ENCODE results near the gene PITX3.
"Not testable (repeated sequence)": the region's sequence is repeated elsewhere in the genome, so short reads cannot be mapped to it uniquely, and the experiment has no call there.

Gene PITX3

GRCh38 chr10:102225646-102226541 lies 15.4 kb downstream of the PITX3 start, which contains the start of gene ELOVL3:
Gene ELOVL3, plus strand, starts transcription at chr10:102226299. Its CDS starts 250 bp downstream, at chr10:102226549.
- peak; percentile 90 for ATAC-seq
- peak; percentile 82 for DNase-seq

- no peak for ATAC-seq
- DNase-seq = no peak
These were observed 18.5 kb downstream of the PITX3 start for GRCh38 chr10:102222797-102223196.

- ATAC-seq = no peak
These were observed 20.7 kb downstream of the PITX3 start for GRCh38 chr10:102220612-102221011.

DNA sequence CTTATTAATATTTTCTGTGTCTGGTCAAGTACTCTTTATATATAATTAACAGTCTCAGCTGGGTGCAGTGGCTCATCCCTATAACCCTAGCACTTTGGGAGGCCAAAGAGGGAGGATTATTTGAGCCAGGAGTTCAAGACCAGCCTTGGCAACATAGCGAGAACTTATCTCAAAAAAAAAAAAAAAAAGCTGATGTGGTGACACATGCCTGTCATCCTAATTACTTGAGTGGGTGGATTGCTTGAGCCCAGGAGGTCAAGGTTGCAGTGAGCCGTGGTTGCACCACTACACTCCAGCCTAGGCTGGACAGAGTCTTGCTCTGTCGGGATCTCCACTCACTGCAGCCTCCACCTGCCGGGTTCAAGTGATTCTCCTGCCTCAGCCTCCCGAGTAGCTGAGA lies 21.9 kb downstream of the PITX3 start:
- no peak for DNase-seq
- ATAC-seq = no peak

More at GRCh38 chr10:102220612-102221011, 20.7 kb downstream of the PITX3 start:
- DNase-seq = no peak

- not testable (repeated sequence) for DNase-seq, ATAC-seq
These were observed 27.7 kb downstream of the PITX3 start for GRCh38 chr10:102213599-102213998.

DNA sequence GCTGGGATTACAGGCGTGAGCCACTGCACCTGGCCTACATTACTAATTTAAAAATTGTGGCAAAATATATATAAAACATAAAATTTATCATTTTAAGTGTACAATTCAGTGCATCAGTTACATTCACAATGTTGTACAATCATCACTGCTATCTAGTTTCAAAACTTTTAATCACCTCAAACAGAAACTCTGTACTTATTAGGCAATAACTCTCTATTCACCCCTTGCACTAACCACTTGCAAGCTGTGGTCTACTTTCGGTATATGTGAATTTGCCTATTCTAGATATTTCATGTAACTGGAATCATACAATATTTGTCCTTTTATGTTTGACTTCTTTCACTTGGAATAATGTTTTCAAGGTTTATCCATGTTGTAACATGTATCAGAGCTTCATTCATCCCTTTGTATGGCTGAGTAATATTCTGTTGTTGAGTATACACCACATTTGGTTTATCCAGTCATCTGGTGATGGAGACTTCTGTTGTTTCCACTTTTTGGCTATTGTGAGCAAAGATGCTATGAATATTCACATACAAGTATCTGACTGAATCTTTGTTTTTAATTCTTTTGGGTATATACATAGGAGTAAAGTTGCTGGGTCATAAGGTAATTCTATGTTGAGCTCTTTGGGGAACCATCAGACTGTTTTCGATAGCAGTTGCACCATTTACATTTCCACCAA lies 29.6 kb downstream of the PITX3 start:
- DNase-seq (no peak), ATAC-seq (no peak)

DNA sequence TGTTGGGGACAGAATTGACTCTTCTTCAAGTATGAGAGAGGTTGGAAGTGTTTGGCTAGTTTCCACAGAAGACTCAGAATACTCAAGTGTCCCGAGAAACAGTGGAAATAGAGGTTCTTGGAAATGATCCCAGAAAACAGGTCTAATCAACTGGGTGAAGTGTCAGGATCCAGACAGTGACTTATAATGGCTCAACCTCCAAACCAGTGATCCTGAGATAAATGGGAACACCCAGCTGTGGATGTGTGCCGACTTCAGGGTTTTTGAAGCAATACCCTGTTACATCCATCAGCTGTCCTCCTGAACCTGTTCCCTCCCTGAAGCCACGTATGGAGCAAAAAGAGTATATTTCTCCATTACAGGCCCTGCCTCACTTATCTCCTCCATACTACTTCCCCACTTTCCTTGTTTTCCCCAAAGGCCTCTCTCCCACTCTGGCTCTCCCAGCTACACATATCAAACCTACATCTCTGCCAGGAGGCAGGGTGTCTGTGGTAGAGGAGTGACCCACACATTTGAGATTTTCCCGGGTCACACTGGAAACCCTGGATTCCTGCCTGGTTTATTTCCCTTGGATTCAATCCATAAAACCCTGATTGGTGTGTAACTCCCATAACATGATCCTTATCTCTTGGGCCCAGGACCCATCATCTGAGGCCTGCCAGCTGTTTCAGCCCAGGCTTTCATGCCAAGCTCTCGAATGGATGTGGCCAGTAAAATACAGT lies 32.8 kb downstream of the PITX3 start:
- no peak for DNase-seq
- ATAC-seq = no peak

GRCh38 chr10:102202386-102202785 lies 38.9 kb downstream of the PITX3 start:
- no peak for DNase-seq
- ATAC-seq = no peak

GRCh38 chr10:102200751-102201640 lies 40.3 kb downstream of the PITX3 start:
- ATAC-seq (no peak), DNase-seq (no peak)

DNA sequence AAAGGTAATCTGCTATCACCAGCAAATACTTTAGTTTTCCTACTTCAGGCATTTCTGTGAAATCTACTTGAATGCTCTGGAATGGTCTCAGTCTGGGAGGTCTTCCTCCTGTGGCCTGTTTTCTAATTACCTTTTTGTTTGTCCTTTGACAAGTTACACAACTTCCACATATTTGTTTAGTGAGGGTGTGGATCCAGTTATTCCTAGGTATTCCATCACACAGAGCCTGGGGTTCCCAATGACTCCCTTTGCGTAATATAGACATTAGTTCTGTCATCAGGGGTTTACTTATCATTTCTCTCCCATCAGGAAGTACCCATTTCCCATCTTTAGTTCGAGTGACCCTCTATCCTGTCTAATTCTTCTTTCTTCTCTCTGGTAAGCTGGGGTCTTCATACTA lies 43.3 kb downstream of the PITX3 start:
- ATAC-seq (no peak), DNase-seq (no peak)

GRCh38 chr10:102196893-102197292 lies 44.4 kb downstream of the PITX3 start:
- DNase-seq (peak; percentile 18), ATAC-seq (peak; percentile 97)

GRCh38 chr10:102195296-102195870 lies 45.9 kb downstream of the PITX3 start:
- ATAC-seq (no peak), DNase-seq (no peak)

DNA sequence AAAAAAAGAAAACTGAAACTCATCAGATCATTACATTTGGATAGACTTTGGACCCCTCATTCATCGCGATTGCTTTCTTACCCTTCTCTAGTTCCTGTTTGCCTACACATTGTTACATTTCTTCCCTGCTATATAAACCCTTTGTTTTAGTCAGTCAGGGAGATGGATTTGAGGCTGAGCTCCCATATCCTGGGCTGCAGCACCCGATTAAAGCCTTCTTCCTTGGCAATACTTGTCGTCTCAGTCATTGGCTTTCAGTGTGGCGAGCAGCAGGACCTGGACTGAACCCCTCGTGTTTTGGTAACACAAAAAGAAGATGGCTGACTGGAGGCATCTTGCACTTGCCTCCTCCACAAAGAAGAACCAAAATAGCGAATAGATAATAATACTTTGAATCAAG lies 49.4 kb downstream of the PITX3 start:
- ATAC-seq = no peak
- DNase-seq = no peak

- ATAC-seq = peak; percentile 55
- not testable (repeated sequence) for DNase-seq
These were observed 52.1 kb downstream of the PITX3 start for GRCh38 chr10:102188941-102189898.

DNA sequence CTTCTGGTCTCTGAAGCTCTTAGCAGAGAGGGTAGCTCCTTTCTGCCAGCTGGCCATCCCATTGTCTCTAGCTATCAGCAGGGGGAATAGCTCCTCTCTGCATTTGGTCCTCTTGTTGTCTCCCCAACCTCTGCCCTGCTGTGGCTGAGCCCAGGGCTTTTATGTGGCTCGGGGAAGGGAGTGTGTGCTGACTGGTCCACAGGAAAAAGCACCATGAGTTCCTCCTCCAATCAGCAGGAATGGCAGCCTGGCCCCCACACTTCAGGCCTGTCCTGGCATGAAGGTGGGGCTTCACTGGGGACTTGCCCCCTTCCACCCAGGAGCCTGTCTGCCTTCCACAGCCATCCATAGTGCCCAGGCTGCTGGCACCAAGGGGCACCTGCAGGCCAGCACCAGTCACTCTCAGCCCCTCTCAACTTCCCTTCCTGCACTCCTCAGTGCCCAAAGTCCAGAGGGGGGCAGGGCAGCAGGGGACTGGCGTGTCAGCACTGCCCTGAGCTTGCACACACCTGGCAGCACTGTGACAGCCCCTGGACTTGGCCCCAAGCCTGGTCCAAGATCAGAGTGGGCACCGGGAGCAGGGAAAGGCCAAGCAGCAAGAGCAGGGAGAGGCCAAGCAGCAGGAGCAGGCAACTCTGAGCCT lies 52.9 kb downstream of the PITX3 start:
- ATAC-seq (no peak), DNase-seq (no peak)

DNA sequence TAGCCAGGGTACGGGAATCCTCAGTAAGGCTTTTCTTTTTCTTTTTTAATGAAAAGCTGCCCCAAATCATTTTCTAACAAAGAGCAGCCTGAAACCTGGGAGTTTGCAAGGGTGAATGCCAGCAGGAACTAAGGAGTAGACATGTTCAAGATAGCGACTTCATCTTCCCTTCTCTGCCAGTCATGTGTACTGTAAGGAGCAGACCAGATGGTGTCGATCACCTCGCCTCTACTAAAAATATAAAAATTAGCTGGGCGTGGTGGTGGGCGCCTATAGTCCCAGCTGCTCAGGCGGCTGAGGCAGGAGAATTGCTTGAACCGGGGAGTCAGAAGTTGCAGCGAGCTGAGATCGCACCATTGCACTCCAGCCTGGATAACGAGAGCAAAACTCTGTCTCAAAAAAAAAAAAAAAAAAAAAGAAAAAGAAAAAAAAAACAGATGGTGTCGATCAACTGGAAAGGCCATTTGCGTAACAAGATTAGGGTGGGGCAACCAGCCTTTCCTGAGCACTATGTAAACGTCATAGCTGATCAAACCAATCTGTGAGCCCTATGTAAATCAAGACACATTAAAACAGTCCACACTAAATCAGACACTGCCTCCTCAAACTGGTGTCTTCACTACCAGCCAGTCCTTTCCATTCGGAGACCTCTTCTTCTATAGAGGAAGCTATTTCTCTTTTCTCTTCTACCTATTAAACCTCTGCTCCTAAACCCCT lies 55.3 kb downstream of the PITX3 start:
- no peak for DNase-seq
- no peak for ATAC-seq

DNA sequence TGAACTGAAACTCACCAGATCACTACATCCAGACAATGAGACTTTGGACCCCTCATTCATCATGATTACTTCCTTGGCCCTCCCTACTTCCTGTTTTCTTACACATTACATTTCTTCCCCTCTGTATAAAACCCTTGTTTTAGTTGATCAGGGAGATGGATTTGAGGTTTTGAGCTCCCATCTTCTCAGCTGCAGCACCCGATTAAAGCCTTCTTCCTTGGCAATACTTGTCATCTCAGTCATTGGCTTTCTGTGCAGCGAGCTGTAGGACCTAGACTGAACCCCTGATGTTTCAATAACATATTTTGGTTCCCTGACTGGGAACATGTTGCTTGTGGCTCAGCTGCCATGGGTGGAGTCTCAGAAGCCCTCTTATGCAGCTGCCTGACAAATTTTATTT lies 56.0 kb downstream of the PITX3 start:
- ATAC-seq (no peak), DNase-seq (no peak)

GRCh38 chr10:102184606-102185005 lies 56.7 kb downstream of the PITX3 start:
- ATAC-seq (no peak), DNase-seq (no peak)
